SK-N-SH treated with all-trans-retinoic acid at 6 μM for 48 hours (cell line): ENCODE results near the gene FOXP4.

Source experiments
- ATAC-seq: fragments of 200-7000 bp; cut with Tn5 transposase; 3 replicates; pipeline ENCODE4 v1.9.1; 2020; ENCODE audit warnings: mild to moderate bottlenecking, moderate library complexity
- CREB5 ChIP-seq: fragments of 250-450 bp; sonication (Bioruptor Pico); IDR thresholded peaks from 2 replicates; pipeline ENCODE4 v1.5.1; 2020; ENCODE audit warnings: low read depth, mild to moderate bottlenecking, moderate library complexity
- ESRRG ChIP-seq: fragments of 250-450 bp; sonication (Bioruptor Pico); IDR thresholded peaks from 2 replicates; pipeline ENCODE4 v1.6.1; 2021; ENCODE audit warnings: mild to moderate bottlenecking
- GLIS3 ChIP-seq: fragments of 250-450 bp; sonication (Bioruptor Pico); IDR thresholded peaks from 2 replicates; pipeline ENCODE4 v1.5.0; 2020; ENCODE audit warnings: mild to moderate bottlenecking, moderate library complexity
- ISL1 ChIP-seq: fragments of 250-450 bp; sonication (Bioruptor Pico); IDR thresholded peaks from 2 replicates; pipeline ENCODE4 v2.1.2; 2022; ENCODE audit warnings: mild to moderate bottlenecking, moderate library complexity
- OSR1 ChIP-seq: fragments of 250-450 bp; sonication (Bioruptor Pico); IDR thresholded peaks from 2 replicates; pipeline ENCODE4 v1.8.0; 2022; ENCODE audit warnings: moderate library complexity, mild to moderate bottlenecking, inconsistent platforms
- PATZ1 ChIP-seq: fragments of 250-450 bp; sonication (Bioruptor Pico); IDR thresholded peaks from 2 replicates; pipeline ENCODE4 v1.8.0; 2020; ENCODE audit warnings: mild to moderate bottlenecking, moderate library complexity, borderline replicate concordance
- POU6F1 ChIP-seq: fragments of 250-450 bp; sonication (Bioruptor Pico); IDR thresholded peaks from 2 replicates; pipeline ENCODE4 v1.8.0; 2021; ENCODE audit warnings: low read depth, mild to moderate bottlenecking, moderate library complexity, borderline replicate concordance
- RARB ChIP-seq: fragments of 250-450 bp; sonication (Bioruptor Pico); IDR thresholded peaks from 2 replicates; pipeline ENCODE4 v1.8.0; 2021; ENCODE audit warnings: mild to moderate bottlenecking, moderate library complexity
- SNAI2 ChIP-seq: fragments of 250-450 bp; sonication (Bioruptor Pico); IDR thresholded peaks from 2 replicates; pipeline ENCODE4 v1.5.0; 2020; ENCODE audit warnings: mild to moderate bottlenecking, moderate library complexity
- TCF4 ChIP-seq: fragments of 250-450 bp; sonication (Bioruptor Pico); IDR thresholded peaks from 2 replicates; pipeline ENCODE4 v1.8.0; 2021; ENCODE audit warnings: mild to moderate bottlenecking, moderate library complexity, borderline replicate concordance
- TOX ChIP-seq: fragments of 250-450 bp; sonication (Bioruptor Pico); IDR thresholded peaks from 2 replicates; pipeline ENCODE4 v1.8.0; 2021; ENCODE audit warnings: mild to moderate bottlenecking, moderate library complexity, borderline replicate concordance
- TSHZ2 ChIP-seq: fragments of 250-450 bp; sonication (Bioruptor Pico); IDR thresholded peaks from 2 replicates; pipeline ENCODE4 v1.5.0; 2020; ENCODE audit warnings: mild to moderate bottlenecking, moderate library complexity
- ZC3H10 ChIP-seq: fragments of 250-450 bp; sonication (Bioruptor Pico); IDR thresholded peaks from 2 replicates; pipeline ENCODE4 v1.5.1; 2021; ENCODE audit warnings: mild to moderate bottlenecking, moderate library complexity
- ZFP3 ChIP-seq: fragments of 250-450 bp; sonication (Bioruptor Pico); IDR thresholded peaks from 2 replicates; pipeline ENCODE4 v1.5.0; 2020; ENCODE audit warnings: mild to moderate bottlenecking, moderate library complexity
- ZFP30 ChIP-seq: fragments of 450-650 bp; formaldehyde crosslinking; IDR thresholded peaks from 2 replicates; pipeline ENCODE4 v1.5.0; 2022; ENCODE audit warnings: mild to moderate bottlenecking, moderate library complexity
- ZNF565 ChIP-seq: fragments of 450-650 bp; formaldehyde crosslinking; conservative IDR thresholded peaks from 2 replicates; pipeline ENCODE4 v1.5.0; 2020; ENCODE audit warnings: low read depth, mild to moderate bottlenecking, moderate library complexity
- ZNF8 ChIP-seq: fragments of 450-650 bp; formaldehyde crosslinking; IDR thresholded peaks from 2 replicates; pipeline ENCODE4 v1.5.0; 2020; ENCODE audit warnings: mild to moderate bottlenecking, moderate library complexity

The FOXP4 gene

GRCh38 chr6:41566961-41567360 is 20.8 kb downstream of the FOXP4 start:
- ATAC-seq = no peak
- no peak for TF ChIP-seq RARB (CRISPR knock-in tag)
- no peak for TF ChIP-seq TSHZ2 (CRISPR knock-in tag)
- TF ChIP-seq ZFP30 (CRISPR knock-in tag) = no peak
- no peak for TF ChIP-seq POU6F1 (CRISPR knock-in tag)
- no peak for TF ChIP-seq TOX (CRISPR knock-in tag)
- no peak for TF ChIP-seq ESRRG (CRISPR knock-in tag)
- no peak for TF ChIP-seq ZNF565 (CRISPR knock-in tag)

GRCh38 chr6:41567684-41568083 is 21.5 kb downstream of the FOXP4 start:
- no peak for TF ChIP-seq ZNF8 (CRISPR knock-in tag)
- no peak for TF ChIP-seq ZNF565 (CRISPR knock-in tag)
- no peak for ATAC-seq

GRCh38 chr6:41568202-41568584 is 22.0 kb downstream of the FOXP4 start:
- TF ChIP-seq POU6F1 (CRISPR knock-in tag) (no peak), TSHZ2 (CRISPR knock-in tag) (no peak), GLIS3 (CRISPR knock-in tag) (no peak), ESRRG (CRISPR knock-in tag) (no peak)

GRCh38 chr6:41568585-41569384 is 22.6 kb downstream of the FOXP4 start:
- no peak for ATAC-seq
- no peak for TF ChIP-seq CREB5 (CRISPR knock-in tag)
- no peak for TF ChIP-seq TCF4 (CRISPR knock-in tag)
- TF ChIP-seq ESRRG (CRISPR knock-in tag) = no peak
- no peak for TF ChIP-seq ZNF565 (CRISPR knock-in tag)
- TF ChIP-seq ZFP30 (CRISPR knock-in tag) = no peak
- TF ChIP-seq GLIS3 (CRISPR knock-in tag) = no peak
- no peak for TF ChIP-seq PATZ1 (CRISPR knock-in tag)
- TF ChIP-seq SNAI2 (CRISPR knock-in tag) = no peak
- no peak for TF ChIP-seq ZC3H10 (CRISPR knock-in tag)
- no peak for TF ChIP-seq ZFP3 (CRISPR knock-in tag)
- no peak for TF ChIP-seq ISL1
- TF ChIP-seq TOX (CRISPR knock-in tag) = no peak
- no peak for TF ChIP-seq OSR1 (CRISPR knock-in tag)

More at GRCh38 chr6:41568202-41568584, 22.0 kb downstream of the FOXP4 start:
- ATAC-seq = no peak
